ENCODE data around the gene CCDC13. TPM values are rescaled to one million over a fixed set of nuclear protein-coding genes. Genes with fewer than 3 reads are reported as not detected.
A peak's percentile ranks its signal among the peaks of the same experiment; 100 is the strongest.

CCDC13 gene
- total RNA-seq, 4 donors from 2014 or later, result 0.27 to 33.3 (median 13.6) TPM

GRCh38 chr3:42819351-42819965, 46.4 kb upstream of the CCDC13 start:
- Histone ChIP-seq H3K27me3 (no peaks in the 10 kb centered on the region), H3K4me1 (peaks cover 3 to 58% (median 24%) of the 10 kb centered on the region in 4 donors), H3K4me3 (no peak overlapping the region), H3K9me3 (no peaks in the 10 kb centered on the region), H3K36me3 (no peaks in the 10 kb centered on the region), H3K27ac (peak overlapping the region; percentile 60 to 83 (median 72))
- TF ChIP-seq POLR2AphosphoS5 (IDR thresholded peaks at IDR 0.05) (no peak), CTCF (IDR thresholded peaks at IDR 0.05) (peak in 2 of 5 experiments; percentile 29 to 53)
- 33 to 50% methylated on average over 1 to 2 of the region's 2 CpGs for WGBS, 2 donors (ENCODE audit: low coverage in 1 of 2)
- in situ Hi-C loops (cut with MboI; ENCODE audit: low pct_ligation_motif_present in 1 of 4, low pct_unique_long_range_greater_than_20kb in 1 of 4, low sequenced_read_pairs in 3 of 4) (no loop called here), intact Hi-C loops (cut with DNase I; ENCODE audit: low total_unique reads) (no loop called here)
- peak; percentile 59 for DNase-seq

GRCh38 chr3:42815826-42816225, 42.8 kb upstream of the CCDC13 start:
- H3K36me3 ChIP-seq, result no peaks in the 10 kb centered on the region
- in situ Hi-C loops (cut with MboI; ENCODE audit: low pct_ligation_motif_present in 1 of 4, low pct_unique_long_range_greater_than_20kb in 1 of 4, low sequenced_read_pairs in 3 of 4), result no loop called here
- WGBS, 2 donors (ENCODE audit: low coverage in 1 of 2), result 55 to 75% methylated on average over 2 of the region's 2 CpGs

GRCh38 chr3:42814914-42815507, 42.0 kb upstream of the CCDC13 start:
- H3K27ac ChIP-seq, result peak overlapping the region; percentile 21 to 68 (median 56)
- H3K27me3 ChIP-seq, result no peaks in the 10 kb centered on the region
- no peak for DNase-seq
- TF ChIP-seq POLR2AphosphoS5 (IDR thresholded peaks at IDR 0.05) (peak in 2 of 3 donors; percentile 63 to 71), CTCF (IDR thresholded peaks at IDR 0.05) (no peak), EP300 (IDR thresholded peaks at IDR 0.05; ENCODE audit: low read depth) (no peak), POLR2A (IDR thresholded peaks at IDR 0.05) (peak; percentile 50)
- peaks cover 7 to 70% (median 39%) of the 10 kb centered on the region in 4 donors for H3K4me1 ChIP-seq
- H3K4me3 ChIP-seq, result no peak overlapping the region
- intact Hi-C loops (cut with DNase I; ENCODE audit: low total_unique reads), result no loop called here
- 36 to 60% methylated on average over 1 to 2 of the region's 2 CpGs for WGBS, 2 donors (ENCODE audit: low coverage in 1 of 2)
- in situ Hi-C loops (cut with MboI; ENCODE audit: low pct_ligation_motif_present in 1 of 4, low pct_unique_long_range_greater_than_20kb in 1 of 4, low sequenced_read_pairs in 3 of 4), result no loop called here
- no peaks in the 10 kb centered on the region for H3K9me3 ChIP-seq
- no peaks in the 10 kb centered on the region for H3K36me3 ChIP-seq

More at GRCh38 chr3:42815826-42816225, 42.8 kb upstream of the CCDC13 start:
- Histone ChIP-seq H3K9me3 (no peaks in the 10 kb centered on the region), H3K4me1 (peaks cover 7 to 71% (median 39%) of the 10 kb centered on the region in 4 donors), H3K27me3 (no peaks in the 10 kb centered on the region), H3K4me3 (no peak overlapping the region), H3K27ac (peak overlapping the region in 3 of 4 donors; percentile 7 to 68 (median 65))
- TF ChIP-seq POLR2A (IDR thresholded peaks at IDR 0.05) (no peak), EP300 (IDR thresholded peaks at IDR 0.05; ENCODE audit: low read depth) (no peak), CTCF (IDR thresholded peaks at IDR 0.05) (no peak), POLR2AphosphoS5 (IDR thresholded peaks at IDR 0.05) (no peak)
- intact Hi-C loops (cut with DNase I; ENCODE audit: low total_unique reads), result no loop called here
- DNase-seq, result no peak

- TF ChIP-seq CTCF (IDR thresholded peaks at IDR 0.05) (no peak), EP300 (IDR thresholded peaks at IDR 0.05; ENCODE audit: low read depth) (no peak), POLR2A (IDR thresholded peaks at IDR 0.05) (no peak), POLR2AphosphoS5 (IDR thresholded peaks at IDR 0.05) (no peak)
- DNase-seq, result no peak
- H3K9me3 ChIP-seq, result no peaks in the 10 kb centered on the region
- peak overlapping the region in 3 of 4 donors; percentile 48 to 68 (median 65) for H3K27ac ChIP-seq
- no peak overlapping the region for H3K4me3 ChIP-seq
- intact Hi-C loops (cut with DNase I; ENCODE audit: low total_unique reads) (no loop called here), in situ Hi-C loops (cut with MboI; ENCODE audit: low pct_ligation_motif_present in 1 of 4, low pct_unique_long_range_greater_than_20kb in 1 of 4, low sequenced_read_pairs in 3 of 4) (no loop called here)
- H3K36me3 ChIP-seq, result no peaks in the 10 kb centered on the region
- WGBS, 2 donors (ENCODE audit: low coverage in 1 of 2), result 76 to 84% methylated on average over 5 of the region's 5 CpGs
- peaks cover 7 to 62% (median 34%) of the 10 kb centered on the region in 4 donors for H3K4me1 ChIP-seq
- H3K27me3 ChIP-seq, result no peaks in the 10 kb centered on the region
Observed at GRCh38 chr3:42814246-42814645, 41.2 kb upstream of the CCDC13 start.
